ENCODE results near the gene KRR1.

The KRR1 gene

GRCh38 chr12:75511116-75512048, at the start of gene KRR1:
TSS of gene KRR1 (minus strand) at chr12:75511609. CDS start at chr12:75511597, 12 bp downstream.
- H3K27me3 ChIP-seq (ENCODE audit: insufficient read depth, low read length), result no peaks in the 10 kb centered on the region
- H3K4me3 ChIP-seq (ENCODE audit: low read depth, low read length), result peak within 1 kb of the TSS; percentile 96
- 0 out of 2 replicates have a peak, but pooled peaks cover 4% of the 10 kb centered on the region for H3K36me3 ChIP-seq (ENCODE audit: insufficient read depth, low read length)
- peak within 1 kb of the TSS; percentile 92 for H2AFZ ChIP-seq (ENCODE audit: low read length, unreplicated experiment)
- peaks cover 33% of the 10 kb centered on the region for H3K4me1 ChIP-seq (ENCODE audit: control insufficient read depth, insufficient read depth, low read length, unreplicated experiment)
- H3K79me2 ChIP-seq (ENCODE audit: control insufficient read depth, insufficient read depth, low read length, unreplicated experiment), result peaks cover 47% of the 10 kb centered on the region
- peak within 1 kb of the TSS; percentile 50 for H3K27ac ChIP-seq (ENCODE audit: low read depth, low read length)

GRCh38 chr12:75560167-75560566, 48.8 kb upstream of the KRR1 start:
- Histone ChIP-seq H3K27me3 (ENCODE audit: insufficient read depth, low read length) (no peaks in the 10 kb centered on the region), H3K27ac (ENCODE audit: low read depth, low read length) (no peak overlapping the region)

GRCh38 chr12:75558287-75558686, 46.9 kb upstream of the KRR1 start:
- H2AFZ ChIP-seq (ENCODE audit: low read length, unreplicated experiment), result no peak overlapping the region

More at GRCh38 chr12:75560167-75560566, 48.8 kb upstream of the KRR1 start:
- H3K4me3 ChIP-seq (ENCODE audit: low read depth, low read length), result no peak overlapping the region
- H3K79me2 ChIP-seq (ENCODE audit: control insufficient read depth, insufficient read depth, low read length, unreplicated experiment), result no peaks in the 10 kb centered on the region
- no peaks in the 10 kb centered on the region for H3K4me1 ChIP-seq (ENCODE audit: control insufficient read depth, insufficient read depth, low read length, unreplicated experiment)
- H2AFZ ChIP-seq (ENCODE audit: low read length, unreplicated experiment), result no peak overlapping the region
- no peaks in the 10 kb centered on the region for H3K36me3 ChIP-seq (ENCODE audit: insufficient read depth, low read length)

GRCh38 chr12:75556311-75556899, 45.0 kb upstream of the KRR1 start:
- H2AFZ ChIP-seq (ENCODE audit: low read length, unreplicated experiment), result no peak overlapping the region
- peaks cover 14% of the 10 kb centered on the region for H3K4me1 ChIP-seq (ENCODE audit: control insufficient read depth, insufficient read depth, low read length, unreplicated experiment)
- H3K4me3 ChIP-seq (ENCODE audit: low read depth, low read length), result no peak overlapping the region
- no peaks in the 10 kb centered on the region for H3K36me3 ChIP-seq (ENCODE audit: insufficient read depth, low read length)
- no peaks in the 10 kb centered on the region for H3K27me3 ChIP-seq (ENCODE audit: insufficient read depth, low read length)
- no peaks in the 10 kb centered on the region for H3K79me2 ChIP-seq (ENCODE audit: control insufficient read depth, insufficient read depth, low read length, unreplicated experiment)
- H3K27ac ChIP-seq (ENCODE audit: low read depth, low read length), result no peak overlapping the region

More at GRCh38 chr12:75558287-75558686, 46.9 kb upstream of the KRR1 start:
- Histone ChIP-seq H3K27ac (ENCODE audit: low read depth, low read length) (no peak overlapping the region), H3K27me3 (ENCODE audit: insufficient read depth, low read length) (no peaks in the 10 kb centered on the region), H3K36me3 (ENCODE audit: insufficient read depth, low read length) (no peaks in the 10 kb centered on the region), H3K4me1 (ENCODE audit: control insufficient read depth, insufficient read depth, low read length, unreplicated experiment) (peaks cover 14% of the 10 kb centered on the region), H3K79me2 (ENCODE audit: control insufficient read depth, insufficient read depth, low read length, unreplicated experiment) (no peaks in the 10 kb centered on the region), H3K4me3 (ENCODE audit: low read depth, low read length) (no peak overlapping the region)

- H2AFZ ChIP-seq (ENCODE audit: low read length, unreplicated experiment), result peak overlapping the region; percentile 81
- no peaks in the 10 kb centered on the region for H3K36me3 ChIP-seq (ENCODE audit: insufficient read depth, low read length)
- H3K79me2 ChIP-seq (ENCODE audit: control insufficient read depth, insufficient read depth, low read length, unreplicated experiment), result no peaks in the 10 kb centered on the region
- H3K27ac ChIP-seq (ENCODE audit: low read depth, low read length), result no peak overlapping the region
- no peaks in the 10 kb centered on the region for H3K27me3 ChIP-seq (ENCODE audit: insufficient read depth, low read length)
- no peak overlapping the region; the same call in 1 of the 2 replicates for H3K4me3 ChIP-seq (ENCODE audit: low read depth, low read length)
- peaks cover 22% of the 10 kb centered on the region for H3K4me1 ChIP-seq (ENCODE audit: control insufficient read depth, insufficient read depth, low read length, unreplicated experiment)
Observed at GRCh38 chr12:75554556-75554880, 43.1 kb upstream of the KRR1 start.

- peaks cover 22% of the 10 kb centered on the region for H3K4me1 ChIP-seq (ENCODE audit: control insufficient read depth, insufficient read depth, low read length, unreplicated experiment)
- no peak overlapping the region for H3K27ac ChIP-seq (ENCODE audit: low read depth, low read length)
- H2AFZ ChIP-seq (ENCODE audit: low read length, unreplicated experiment), result peak overlapping the region; percentile 81
- H3K79me2 ChIP-seq (ENCODE audit: control insufficient read depth, insufficient read depth, low read length, unreplicated experiment), result no peaks in the 10 kb centered on the region
- no peak overlapping the region; the same call in 1 of the 2 replicates for H3K4me3 ChIP-seq (ENCODE audit: low read depth, low read length)
- no peaks in the 10 kb centered on the region for H3K36me3 ChIP-seq (ENCODE audit: insufficient read depth, low read length)
- H3K27me3 ChIP-seq (ENCODE audit: insufficient read depth, low read length), result no peaks in the 10 kb centered on the region
Observed at GRCh38 chr12:75553836-75554555, 42.6 kb upstream of the KRR1 start.

- H3K79me2 ChIP-seq (ENCODE audit: control insufficient read depth, insufficient read depth, low read length, unreplicated experiment), result no peaks in the 10 kb centered on the region
- H3K27ac ChIP-seq (ENCODE audit: low read depth, low read length), result no peak overlapping the region
- peaks cover 22% of the 10 kb centered on the region for H3K4me1 ChIP-seq (ENCODE audit: control insufficient read depth, insufficient read depth, low read length, unreplicated experiment)
- H2AFZ ChIP-seq (ENCODE audit: low read length, unreplicated experiment), result peak overlapping the region; percentile 81
- no peak overlapping the region for H3K4me3 ChIP-seq (ENCODE audit: low read depth, low read length)
- H3K27me3 ChIP-seq (ENCODE audit: insufficient read depth, low read length), result no peaks in the 10 kb centered on the region
- H3K36me3 ChIP-seq (ENCODE audit: insufficient read depth, low read length), result no peaks in the 10 kb centered on the region
Observed at GRCh38 chr12:75553398-75553797, 42.0 kb upstream of the KRR1 start.

- Histone ChIP-seq H3K4me1 (ENCODE audit: control insufficient read depth, insufficient read depth, low read length, unreplicated experiment) (peaks cover 22% of the 10 kb centered on the region), H3K36me3 (ENCODE audit: insufficient read depth, low read length) (no peaks in the 10 kb centered on the region), H3K4me3 (ENCODE audit: low read depth, low read length) (no peak overlapping the region), H2AFZ (ENCODE audit: low read length, unreplicated experiment) (no peak overlapping the region), H3K27me3 (ENCODE audit: insufficient read depth, low read length) (no peaks in the 10 kb centered on the region), H3K27ac (ENCODE audit: low read depth, low read length) (no peak overlapping the region), H3K79me2 (ENCODE audit: control insufficient read depth, insufficient read depth, low read length, unreplicated experiment) (no peaks in the 10 kb centered on the region)
Observed at GRCh38 chr12:75551477-75551876, 40.1 kb upstream of the KRR1 start.

- H3K36me3 ChIP-seq (ENCODE audit: insufficient read depth, low read length), result no peaks in the 10 kb centered on the region
- H3K27ac ChIP-seq (ENCODE audit: low read depth, low read length), result no peak overlapping the region
- no peak overlapping the region for H3K4me3 ChIP-seq (ENCODE audit: low read depth, low read length)
- H3K79me2 ChIP-seq (ENCODE audit: control insufficient read depth, insufficient read depth, low read length, unreplicated experiment), result no peaks in the 10 kb centered on the region
- H3K27me3 ChIP-seq (ENCODE audit: insufficient read depth, low read length), result no peaks in the 10 kb centered on the region
- H2AFZ ChIP-seq (ENCODE audit: low read length, unreplicated experiment), result peak overlapping the region; percentile 26
- peaks cover 22% of the 10 kb centered on the region for H3K4me1 ChIP-seq (ENCODE audit: control insufficient read depth, insufficient read depth, low read length, unreplicated experiment)
Observed at GRCh38 chr12:75550401-75551240, 39.2 kb upstream of the KRR1 start.

- H3K79me2 ChIP-seq (ENCODE audit: control insufficient read depth, insufficient read depth, low read length, unreplicated experiment), result no peaks in the 10 kb centered on the region
- H2AFZ ChIP-seq (ENCODE audit: low read length, unreplicated experiment), result no peak overlapping the region
- H3K36me3 ChIP-seq (ENCODE audit: insufficient read depth, low read length), result no peaks in the 10 kb centered on the region
- no peak overlapping the region for H3K27ac ChIP-seq (ENCODE audit: low read depth, low read length)
- H3K27me3 ChIP-seq (ENCODE audit: insufficient read depth, low read length), result no peaks in the 10 kb centered on the region
- H3K4me1 ChIP-seq (ENCODE audit: control insufficient read depth, insufficient read depth, low read length, unreplicated experiment), result peaks cover 22% of the 10 kb centered on the region
- no peak overlapping the region for H3K4me3 ChIP-seq (ENCODE audit: low read depth, low read length)
Observed at GRCh38 chr12:75549989-75550388, 38.6 kb upstream of the KRR1 start.

Data from ACC112 (cell line).